Karpas-422 (cell line): ENCODE data around the gene RAB36. TPM values are rescaled to one million over a fixed set of nuclear protein-coding genes. Genes with fewer than 3 reads are reported as not detected.

Source experiments
- DNase-seq: peaks from one replicate; pipeline ENCODE4 v3.0.0-alpha.2; 2015
- H2AFZ ChIP-seq: fragments of 200-600 bp; sonication (generic); 2 replicates; pipeline ENCODE4 v1.6.1; 2014; ENCODE audit warnings: antibody characterized with exemption, low read length, mixed read lengths
- H3K27ac ChIP-seq: fragments of 200-600 bp; sonication (generic); 2 replicates; pipeline ENCODE4 v1.5.1; 2014; ENCODE audit warnings: mild to moderate bottlenecking, low read length, moderate library complexity
- H3K27me3 ChIP-seq: fragments of 200-600 bp; sonication (generic); 2 replicates; pipeline ENCODE4 v1.6.1; 2014; ENCODE audit warnings: low read length, mixed read lengths
- H3K36me3 ChIP-seq: fragments of 200-600 bp; sonication (generic); 2 replicates; pipeline ENCODE4 v1.6.1; 2014; ENCODE audit warnings: low read length, mixed read lengths; ENCODE audit not compliant: insufficient read depth
- H3K4me1 ChIP-seq: fragments of 200-600 bp; sonication (generic); 2 replicates; pipeline ENCODE4 v1.6.1; 2014; ENCODE audit warnings: mild to moderate bottlenecking, low read length, mixed read lengths
- H3K4me2 ChIP-seq: fragments of 200-600 bp; sonication (generic); 2 replicates; pipeline ENCODE4 v1.6.1; 2014; ENCODE audit warnings: low read length, low read depth, mild to moderate bottlenecking; ENCODE audit not compliant: poor library complexity, severe bottlenecking
- H3K4me3 ChIP-seq: fragments of 200-600 bp; sonication (generic); 2 replicates; pipeline ENCODE4 v1.5.1; 2014; ENCODE audit warnings: mild to moderate bottlenecking, antibody characterized with exemption, low read length, mixed read lengths
- H3K79me2 ChIP-seq: fragments of 200-600 bp; sonication (generic); 2 replicates; pipeline ENCODE4 v1.6.1; 2014; ENCODE audit warnings: mild to moderate bottlenecking, low read length, mixed read lengths
- H3K9ac ChIP-seq: fragments of 200-600 bp; sonication (generic); 2 replicates; pipeline ENCODE4 v1.6.0; 2014; ENCODE audit warnings: low read length
- H3K9me2 ChIP-seq: fragments of 200-600 bp; sonication (generic), shearing (Covaris generic); replicated peaks from 2 replicates; pipeline ENCODE4 v1.6.0; 2014; ENCODE audit warnings: mild to moderate bottlenecking, low read length, moderate library complexity; ENCODE audit not compliant: insufficient read depth
- H3K9me3 ChIP-seq: fragments of 300-700, 200-600 bp; sonication (generic); 2 replicates; pipeline ENCODE4 v1.6.1; 2014; ENCODE audit warnings: low read length, mixed read lengths
- H4K20me1 ChIP-seq: fragments of 200-600 bp; sonication (generic); 2 replicates; pipeline ENCODE4 v1.6.1; 2014; ENCODE audit warnings: mild to moderate bottlenecking, antibody characterized with exemption, low read length, low read depth; ENCODE audit not compliant: insufficient read depth
- total RNA-seq: library from RNA; depleted of rRNA; stranded (reverse); fragments of >200 nt; shearing (Covaris generic); gene quantifications from 2 replicates; pipeline ENCODE4 v1.2.3, GENCODE V29; 2014; ENCODE audit warnings: low replicate concordance

RAB36 gene
- total RNA-seq, 1 experiment from 2014 or later = 10.6 TPM

- DNase-seq = no peak
- peak overlapping the region; percentile 68 for H3K4me2 ChIP-seq
- H3K27ac ChIP-seq = no peak overlapping the region
- no peaks in the 10 kb centered on the region for H3K27me3 ChIP-seq
- peaks cover 9% of the 10 kb centered on the region; the same call in 1 of the 2 replicates for H3K36me3 ChIP-seq
- H3K9ac ChIP-seq = peak overlapping the region; percentile 62
- peaks cover 11% of the 10 kb centered on the region; the same call in 1 of the 2 replicates for H4K20me1 ChIP-seq
- H2AFZ ChIP-seq = no peak overlapping the region
- H3K79me2 ChIP-seq = peaks cover 46% of the 10 kb centered on the region
- peaks cover 54% of the 10 kb centered on the region for H3K4me1 ChIP-seq
- H3K9me3 ChIP-seq = peaks cover 11% of the 10 kb centered on the region; the same call in 1 of the 2 replicates
- no peaks in the 10 kb centered on the region for H3K9me2 ChIP-seq
- H3K4me3 ChIP-seq = peak overlapping the region; percentile 65; the same call in 1 of the 2 replicates
Observed at GRCh38 chr22:23180893-23181720, 35.8 kb downstream of the RAB36 start.

GRCh38 chr22:23181721-23182308 is 36.5 kb downstream of the RAB36 start:
- H3K4me2 ChIP-seq = peak overlapping the region; percentile 68
- peaks cover 54% of the 10 kb centered on the region for H3K4me1 ChIP-seq
- H4K20me1 ChIP-seq = peaks cover 11% of the 10 kb centered on the region; the same call in 1 of the 2 replicates
- no peak overlapping the region for H2AFZ ChIP-seq
- no peak for DNase-seq
- peaks cover 7% of the 10 kb centered on the region; the same call in 1 of the 2 replicates for H3K9me3 ChIP-seq
- peak overlapping the region; percentile 52; the same call in 1 of the 2 replicates for H3K27ac ChIP-seq
- H3K9me2 ChIP-seq = no peaks in the 10 kb centered on the region
- H3K36me3 ChIP-seq = peaks cover 6% of the 10 kb centered on the region; the same call in 1 of the 2 replicates
- H3K27me3 ChIP-seq = no peaks in the 10 kb centered on the region
- H3K79me2 ChIP-seq = peaks cover 53% of the 10 kb centered on the region
- H3K4me3 ChIP-seq = peak overlapping the region; percentile 65
- H3K9ac ChIP-seq = peak overlapping the region; percentile 62

- H3K9me2 ChIP-seq = no peaks in the 10 kb centered on the region
- H3K79me2 ChIP-seq = peaks cover 59% of the 10 kb centered on the region
- no peaks in the 10 kb centered on the region for H3K27me3 ChIP-seq
- H3K4me3 ChIP-seq = peak overlapping the region; percentile 65
- peak overlapping the region; percentile 62 for H3K9ac ChIP-seq
- peak overlapping the region; percentile 68 for H3K4me2 ChIP-seq
- H3K9me3 ChIP-seq = peaks cover under 1% of the 10 kb centered on the region; the same call in 1 of the 2 replicates
- H3K36me3 ChIP-seq = peaks cover 3% of the 10 kb centered on the region; the same call in 1 of the 2 replicates
- no peak overlapping the region for H2AFZ ChIP-seq
- peak; percentile 48 for DNase-seq
- peaks cover 11% of the 10 kb centered on the region; the same call in 1 of the 2 replicates for H4K20me1 ChIP-seq
- H3K4me1 ChIP-seq = peaks cover 58% of the 10 kb centered on the region
- H3K27ac ChIP-seq = peak overlapping the region; percentile 52
Observed at GRCh38 chr22:23182309-23183060, 37.2 kb downstream of the RAB36 start.

GRCh38 chr22:23183061-23183698 is 37.9 kb downstream of the RAB36 start:
- peaks cover 66% of the 10 kb centered on the region for H3K79me2 ChIP-seq
- H4K20me1 ChIP-seq = peaks cover 11% of the 10 kb centered on the region; the same call in 1 of the 2 replicates
- H2AFZ ChIP-seq = no peak overlapping the region
- peak overlapping the region; percentile 68 for H3K4me2 ChIP-seq
- H3K27ac ChIP-seq = peak overlapping the region; percentile 52
- H3K4me1 ChIP-seq = peaks cover 64% of the 10 kb centered on the region
- DNase-seq = no peak
- no peaks in the 10 kb centered on the region for H3K9me3 ChIP-seq
- H3K9me2 ChIP-seq = no peaks in the 10 kb centered on the region
- peaks cover 3% of the 10 kb centered on the region; the same call in 1 of the 2 replicates for H3K36me3 ChIP-seq
- H3K27me3 ChIP-seq = no peaks in the 10 kb centered on the region
- H3K9ac ChIP-seq = peak overlapping the region; percentile 62
- peak overlapping the region; percentile 65 for H3K4me3 ChIP-seq

GRCh38 chr22:23184100-23184763 is 39.0 kb downstream of the RAB36 start:
- Histone ChIP-seq H3K9me3 (no peaks in the 10 kb centered on the region), H4K20me1 (peaks cover 11% of the 10 kb centered on the region; the same call in 1 of the 2 replicates), H3K4me2 (peak overlapping the region; percentile 68), H3K4me3 (peak overlapping the region; percentile 65; the same call in 1 of the 2 replicates), H3K9me2 (no peaks in the 10 kb centered on the region), H3K9ac (no peak overlapping the region; the same call in 1 of the 2 replicates), H3K4me1 (peaks cover 57% of the 10 kb centered on the region), H3K36me3 (peaks cover 3% of the 10 kb centered on the region; the same call in 1 of the 2 replicates), H3K79me2 (peaks cover 74% of the 10 kb centered on the region), H2AFZ (no peak overlapping the region), H3K27ac (peak overlapping the region; percentile 52; the same call in 1 of the 2 replicates), H3K27me3 (no peaks in the 10 kb centered on the region)
- DNase-seq = no peak

- peaks cover 3% of the 10 kb centered on the region; the same call in 1 of the 2 replicates for H3K36me3 ChIP-seq
- no peaks in the 10 kb centered on the region for H3K27me3 ChIP-seq
- no peak overlapping the region for H3K27ac ChIP-seq
- peaks cover 11% of the 10 kb centered on the region; the same call in 1 of the 2 replicates for H4K20me1 ChIP-seq
- no peak overlapping the region for H2AFZ ChIP-seq
- H3K79me2 ChIP-seq = peaks cover 79% of the 10 kb centered on the region
- DNase-seq = no peak
- no peak overlapping the region; the same call in 1 of the 2 replicates for H3K9ac ChIP-seq
- no peaks in the 10 kb centered on the region for H3K9me2 ChIP-seq
- H3K4me3 ChIP-seq = no peak overlapping the region
- H3K9me3 ChIP-seq = no peaks in the 10 kb centered on the region
- H3K4me2 ChIP-seq = peak overlapping the region; percentile 68
- peaks cover 52% of the 10 kb centered on the region for H3K4me1 ChIP-seq
Observed at GRCh38 chr22:23184764-23185113, 39.5 kb downstream of the RAB36 start.

GRCh38 chr22:23187211-23187610 is 41.9 kb downstream of the RAB36 start:
- H3K9me2 ChIP-seq = no peaks in the 10 kb centered on the region
- H4K20me1 ChIP-seq = peaks cover 18% of the 10 kb centered on the region; the same call in 1 of the 2 replicates
- peaks cover 92% of the 10 kb centered on the region for H3K79me2 ChIP-seq
- H3K4me3 ChIP-seq = no peak overlapping the region
- no peak overlapping the region for H2AFZ ChIP-seq
- H3K4me1 ChIP-seq = peaks cover 39% of the 10 kb centered on the region
- no peak overlapping the region for H3K4me2 ChIP-seq
- DNase-seq = no peak
- no peak overlapping the region for H3K9ac ChIP-seq
- peaks cover 3% of the 10 kb centered on the region; the same call in 1 of the 2 replicates for H3K36me3 ChIP-seq
- H3K27ac ChIP-seq = no peak overlapping the region
- H3K9me3 ChIP-seq = no peaks in the 10 kb centered on the region
- H3K27me3 ChIP-seq = no peaks in the 10 kb centered on the region
